Memory B cell (primary cell): ENCODE data around the gene AP2A1.
A peak's percentile ranks its signal among the peaks of the same experiment; 100 is the strongest.

Experiments used
- ATAC-seq: fragments of 150-1000 bp; cut with Tn5 transposase; 2 replicates; pipeline ENCODE4 v1.10.0; 2021; ENCODE audit warnings: low read depth, mild to moderate bottlenecking, moderate library complexity
- DNase-seq, 2 donors: peaks; one replicate each; pipeline ENCODE4 v3.0.0; 2022; ENCODE audit warnings: low spot score in 2 of 2
- H3K27ac Mint-ChIP-seq: one replicate; pipeline ENCODE4 v1.8.0; 2022; ENCODE audit warnings: mild to moderate bottlenecking, moderate library complexity, mixed read lengths
- H3K27me3 Mint-ChIP-seq: one replicate; pipeline ENCODE4 v1.8.0; 2022; ENCODE audit warnings: mixed read lengths
- H3K36me3 Mint-ChIP-seq: one replicate; pipeline ENCODE4 v1.8.0; 2022; ENCODE audit warnings: mild to moderate bottlenecking, mixed read lengths
- H3K4me1 Mint-ChIP-seq: one replicate; pipeline ENCODE4 v1.8.0; 2022; ENCODE audit warnings: mixed read lengths
- H3K4me3 Mint-ChIP-seq: one replicate; pipeline ENCODE4 v1.8.0; 2022; ENCODE audit warnings: mild to moderate bottlenecking, moderate library complexity, mixed read lengths
- H3K9me3 Mint-ChIP-seq: one replicate; pipeline ENCODE4 v1.8.0; 2022; ENCODE audit warnings: mixed read lengths

Gene AP2A1

GRCh38 chr19:49773663-49774350, 7.0 kb downstream of the AP2A1 start:
- Mint-ChIP-seq H3K27ac (no peak overlapping the region), H3K36me3 (peaks cover 19% of the 10 kb centered on the region), H3K4me1 (peaks cover 19% of the 10 kb centered on the region), H3K4me3 (no peak overlapping the region), H3K27me3 (no peaks in the 10 kb centered on the region), H3K9me3 (no peaks in the 10 kb centered on the region)
- ATAC-seq (no peak), DNase-seq (no peak)

GRCh38 chr19:49774969-49775368, 8.2 kb downstream of the AP2A1 start:
- Mint-ChIP-seq H3K4me3 (no peak overlapping the region), H3K4me1 (peaks cover 20% of the 10 kb centered on the region), H3K9me3 (no peaks in the 10 kb centered on the region), H3K27ac (no peak overlapping the region), H3K27me3 (no peaks in the 10 kb centered on the region), H3K36me3 (peaks cover 16% of the 10 kb centered on the region)
- no peak for ATAC-seq
- DNase-seq, result no peak

- Mint-ChIP-seq H3K36me3 (peaks cover 17% of the 10 kb centered on the region), H3K27me3 (no peaks in the 10 kb centered on the region), H3K4me1 (peaks cover 29% of the 10 kb centered on the region), H3K27ac (no peak overlapping the region), H3K4me3 (no peak overlapping the region), H3K9me3 (no peaks in the 10 kb centered on the region)
- ATAC-seq (no peak), DNase-seq (no peak)
Observed at GRCh38 chr19:49775742-49776370, 9.1 kb downstream of the AP2A1 start.

- DNase-seq (no peak), ATAC-seq (no peak)
- no peaks in the 10 kb centered on the region for H3K27me3 Mint-ChIP-seq
- H3K9me3 Mint-ChIP-seq, result no peaks in the 10 kb centered on the region
- no peak overlapping the region for H3K27ac Mint-ChIP-seq
- peaks cover 34% of the 10 kb centered on the region for H3K4me1 Mint-ChIP-seq
- H3K36me3 Mint-ChIP-seq, result peaks cover 17% of the 10 kb centered on the region
- H3K4me3 Mint-ChIP-seq, result no peak overlapping the region
Observed at GRCh38 chr19:49776371-49776764, 9.6 kb downstream of the AP2A1 start.

GRCh38 chr19:49779731-49780555, 13.1 kb downstream of the AP2A1 start:
- peaks cover 25% of the 10 kb centered on the region for H3K4me1 Mint-ChIP-seq
- no peaks in the 10 kb centered on the region for H3K27me3 Mint-ChIP-seq
- peak overlapping the region; percentile 80 for H3K27ac Mint-ChIP-seq
- peak overlapping the region; percentile 59 for H3K4me3 Mint-ChIP-seq
- DNase-seq (no peak), ATAC-seq (peak; percentile 83)
- H3K36me3 Mint-ChIP-seq, result peaks cover 23% of the 10 kb centered on the region
- H3K9me3 Mint-ChIP-seq, result no peaks in the 10 kb centered on the region

- H3K4me1 Mint-ChIP-seq, result peaks cover 28% of the 10 kb centered on the region
- DNase-seq (no peak), ATAC-seq (no peak)
- no peaks in the 10 kb centered on the region for H3K27me3 Mint-ChIP-seq
- H3K4me3 Mint-ChIP-seq, result no peak overlapping the region
- H3K27ac Mint-ChIP-seq, result peak overlapping the region; percentile 80
- no peaks in the 10 kb centered on the region for H3K9me3 Mint-ChIP-seq
- peaks cover 28% of the 10 kb centered on the region for H3K36me3 Mint-ChIP-seq
Observed at GRCh38 chr19:49780861-49781260, 14.1 kb downstream of the AP2A1 start.

- peak overlapping the region; percentile 80 for H3K27ac Mint-ChIP-seq
- ATAC-seq (no peak), DNase-seq (no peak)
- peaks cover 27% of the 10 kb centered on the region for H3K36me3 Mint-ChIP-seq
- no peaks in the 10 kb centered on the region for H3K9me3 Mint-ChIP-seq
- H3K4me3 Mint-ChIP-seq, result no peak overlapping the region
- H3K27me3 Mint-ChIP-seq, result no peaks in the 10 kb centered on the region
- H3K4me1 Mint-ChIP-seq, result peaks cover 24% of the 10 kb centered on the region
Observed at GRCh38 chr19:49781394-49781793, 14.6 kb downstream of the AP2A1 start.

- no peaks in the 10 kb centered on the region for H3K27me3 Mint-ChIP-seq
- DNase-seq (no peak), ATAC-seq (no peak)
- no peak overlapping the region for H3K4me3 Mint-ChIP-seq
- H3K36me3 Mint-ChIP-seq, result peaks cover 31% of the 10 kb centered on the region
- peaks cover 24% of the 10 kb centered on the region for H3K4me1 Mint-ChIP-seq
- no peaks in the 10 kb centered on the region for H3K9me3 Mint-ChIP-seq
- no peak overlapping the region for H3K27ac Mint-ChIP-seq
Observed at GRCh38 chr19:49782515-49782914, 15.7 kb downstream of the AP2A1 start.

- no peak for ATAC-seq
- peaks cover 10% of the 10 kb centered on the region for H3K4me1 Mint-ChIP-seq
- no peaks in the 10 kb centered on the region for H3K27me3 Mint-ChIP-seq
- no peak for DNase-seq
- no peak overlapping the region for H3K27ac Mint-ChIP-seq
- H3K4me3 Mint-ChIP-seq, result no peak overlapping the region
- H3K9me3 Mint-ChIP-seq, result no peaks in the 10 kb centered on the region
- H3K36me3 Mint-ChIP-seq, result peaks cover 46% of the 10 kb centered on the region
Observed at GRCh38 chr19:49786376-49786820, 19.6 kb downstream of the AP2A1 start.

GRCh38 chr19:49787746-49788145, 20.9 kb downstream of the AP2A1 start:
- Mint-ChIP-seq H3K36me3 (peaks cover 47% of the 10 kb centered on the region), H3K4me1 (peaks cover 10% of the 10 kb centered on the region), H3K27me3 (no peaks in the 10 kb centered on the region), H3K27ac (no peak overlapping the region), H3K9me3 (no peaks in the 10 kb centered on the region), H3K4me3 (no peak overlapping the region)
- DNase-seq (no peak), ATAC-seq (no peak)

GRCh38 chr19:49788857-49789256, 22.1 kb downstream of the AP2A1 start:
- ATAC-seq, result no peak
- Mint-ChIP-seq H3K4me1 (peaks cover 13% of the 10 kb centered on the region), H3K36me3 (peaks cover 42% of the 10 kb centered on the region), H3K9me3 (no peaks in the 10 kb centered on the region), H3K4me3 (no peak overlapping the region), H3K27me3 (no peaks in the 10 kb centered on the region), H3K27ac (no peak overlapping the region)
- DNase-seq, result no peak

- DNase-seq, result no peak
- Mint-ChIP-seq H3K36me3 (peaks cover 44% of the 10 kb centered on the region), H3K9me3 (no peaks in the 10 kb centered on the region), H3K27me3 (no peaks in the 10 kb centered on the region), H3K4me3 (no peak overlapping the region), H3K27ac (no peak overlapping the region), H3K4me1 (peaks cover 10% of the 10 kb centered on the region)
- no peak for ATAC-seq
Observed at GRCh38 chr19:49790866-49791265, 24.1 kb downstream of the AP2A1 start.

GRCh38 chr19:49791776-49792445, 25.1 kb downstream of the AP2A1 start:
- H3K27ac Mint-ChIP-seq, result no peak overlapping the region
- no peak for ATAC-seq
- peaks cover 43% of the 10 kb centered on the region for H3K36me3 Mint-ChIP-seq
- H3K4me3 Mint-ChIP-seq, result no peak overlapping the region
- no peaks in the 10 kb centered on the region for H3K27me3 Mint-ChIP-seq
- H3K9me3 Mint-ChIP-seq, result no peaks in the 10 kb centered on the region
- no peak for DNase-seq
- H3K4me1 Mint-ChIP-seq, result peaks cover 10% of the 10 kb centered on the region
